GM04504 (cell line): Measurements from ENCODE around the gene ETFA.

Experiments used
- DNase-seq: peaks from one replicate; pipeline ENCODE4 v3.0.0-alpha.2; 2012; ENCODE audit warnings: low read depth

The ETFA gene

GRCh38 chr15:76215634-76216033 is 95.6 kb downstream of the ETFA start:
- DNase-seq: no peak

GRCh38 chr15:76209942-76210341 is 101.3 kb downstream of the ETFA start:
- DNase-seq: no peak

DNA sequence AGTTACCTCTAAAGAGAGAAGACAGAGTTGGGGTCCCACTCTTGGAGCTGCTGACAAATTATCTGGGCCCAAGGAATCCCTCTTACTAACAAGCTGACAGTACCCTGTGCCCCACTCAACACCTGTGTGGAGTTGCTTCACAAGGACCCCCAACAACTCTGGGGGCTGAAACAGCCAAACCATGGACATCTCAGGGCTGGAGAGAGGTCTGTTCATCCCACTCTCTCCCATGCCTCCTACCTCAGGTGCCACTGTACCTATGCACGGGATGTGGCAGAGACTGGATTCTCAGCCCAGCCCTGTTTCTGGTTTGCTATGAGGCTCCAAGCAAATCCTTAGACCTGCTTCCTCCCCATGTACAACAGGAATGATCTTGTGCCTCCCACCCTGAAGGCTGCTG is 101.7 kb downstream of the ETFA start:
- no peak for DNase-seq

GRCh38 chr15:76208786-76209424 is 102.4 kb downstream of the ETFA start:
- no peak for DNase-seq

DNA sequence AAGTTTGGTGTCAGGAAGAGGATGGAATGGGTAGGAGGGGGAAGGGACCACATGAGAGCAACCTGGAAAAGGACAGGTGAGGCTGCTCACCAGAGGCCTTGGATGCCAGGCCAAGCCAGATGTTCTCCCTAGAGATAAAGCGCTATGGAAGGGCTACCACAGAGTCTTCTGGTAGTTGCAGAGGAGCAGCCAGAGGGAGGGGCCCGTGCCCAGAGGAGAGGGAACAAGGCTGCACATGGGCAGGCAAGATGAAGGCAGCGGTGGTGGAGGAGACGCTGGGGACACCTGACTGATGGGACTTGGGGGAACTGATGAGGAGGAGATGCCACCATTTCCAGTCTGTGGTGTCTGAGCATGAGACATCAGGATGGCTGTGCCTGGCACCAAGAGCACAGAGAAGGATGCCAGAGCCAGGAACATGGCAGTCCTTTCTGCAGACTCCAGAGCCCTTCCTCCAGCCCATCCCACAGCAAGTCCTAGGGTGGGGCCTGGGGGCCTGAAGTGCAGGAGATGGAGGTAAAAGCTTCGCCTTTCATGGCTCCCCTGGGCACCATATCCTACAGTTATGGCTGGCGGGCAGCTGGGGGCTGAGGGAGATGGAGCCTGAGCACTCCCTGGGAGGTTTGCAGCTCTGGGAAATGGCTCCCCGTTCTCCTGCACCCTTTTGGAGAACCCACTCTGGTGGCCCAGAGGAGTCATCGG is 103.0 kb downstream of the ETFA start:
- DNase-seq: no peak

DNA sequence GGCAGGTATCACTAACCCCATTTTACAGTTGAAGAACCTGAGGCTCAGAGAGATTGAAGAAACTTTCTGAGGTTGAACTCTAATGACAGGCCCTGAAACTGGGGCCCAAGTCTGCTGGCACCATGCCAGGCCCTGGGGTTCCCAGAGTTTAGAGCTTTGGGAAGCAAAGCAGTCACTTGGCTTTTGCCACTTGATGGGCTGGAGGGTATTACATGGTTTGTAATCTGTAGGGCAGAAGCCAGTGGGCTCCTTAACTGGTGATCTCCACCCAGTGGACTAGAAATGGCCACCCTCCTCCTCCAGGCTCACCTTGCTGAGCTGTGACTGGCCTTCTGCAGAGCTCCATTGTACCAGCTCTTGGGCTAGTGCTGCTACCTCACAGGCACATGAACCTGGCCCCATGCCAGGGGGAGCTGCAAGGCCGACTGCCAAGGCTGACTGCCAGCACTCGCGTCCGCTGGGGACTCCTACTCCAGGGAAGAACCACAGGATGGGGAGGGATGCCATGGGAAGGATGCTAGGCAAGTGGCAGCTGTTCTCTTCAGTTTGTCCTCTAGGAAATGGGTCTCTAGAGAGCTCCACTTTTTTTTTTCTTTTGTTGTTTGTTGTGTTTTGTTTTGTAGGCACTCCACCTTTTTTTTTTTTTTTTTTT is 104.8 kb downstream of the ETFA start:
- DNase-seq: no peak

GRCh38 chr15:76204916-76205460 is 106.3 kb downstream of the ETFA start:
- no peak for DNase-seq

- no peak for DNase-seq
Measured at GRCh38 chr15:76204109-76204845, 107.0 kb downstream of the ETFA start.

GRCh38 chr15:76203346-76204108 is 107.7 kb downstream of the ETFA start:
- no peak for DNase-seq

DNA sequence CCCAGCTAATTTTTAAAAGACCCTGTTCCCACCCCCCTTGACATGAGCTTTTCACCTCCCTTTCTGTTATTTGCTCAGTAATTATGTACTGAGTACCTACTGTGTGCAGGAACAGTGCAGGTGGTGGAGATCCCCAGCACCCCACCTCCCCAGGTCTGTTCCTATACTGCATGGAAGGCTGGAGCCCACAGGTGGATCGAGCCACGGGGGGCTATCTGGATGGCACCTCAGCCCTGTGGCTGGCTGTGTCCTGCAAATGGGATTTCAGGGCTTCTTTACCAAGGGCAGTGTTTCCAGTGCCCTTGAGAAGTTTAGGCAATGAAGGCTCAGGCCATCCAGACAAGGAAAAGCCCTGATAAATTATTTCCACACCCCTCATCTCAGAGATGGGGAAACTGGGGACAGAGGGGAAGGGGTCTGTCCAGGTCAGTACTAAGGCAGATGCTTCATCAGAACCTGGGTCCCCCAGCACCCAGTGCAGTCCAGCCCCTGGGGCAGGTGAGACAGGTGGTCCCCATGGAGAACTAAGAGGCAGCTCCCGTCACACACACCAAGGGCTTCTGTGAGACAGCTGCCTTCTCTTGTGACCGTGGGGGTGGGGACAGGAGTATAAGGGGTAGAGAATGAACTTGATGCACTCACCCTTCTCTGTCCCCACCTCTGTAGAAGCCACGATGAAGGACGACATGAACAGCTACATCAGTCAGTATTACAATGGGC is 109.6 kb downstream of the ETFA start:
- DNase-seq: no peak

- no peak for DNase-seq
Measured at GRCh38 chr15:76200641-76201105, 110.6 kb downstream of the ETFA start.

GRCh38 chr15:76200083-76200465 is 111.2 kb downstream of the ETFA start:
- DNase-seq: no peak

DNA sequence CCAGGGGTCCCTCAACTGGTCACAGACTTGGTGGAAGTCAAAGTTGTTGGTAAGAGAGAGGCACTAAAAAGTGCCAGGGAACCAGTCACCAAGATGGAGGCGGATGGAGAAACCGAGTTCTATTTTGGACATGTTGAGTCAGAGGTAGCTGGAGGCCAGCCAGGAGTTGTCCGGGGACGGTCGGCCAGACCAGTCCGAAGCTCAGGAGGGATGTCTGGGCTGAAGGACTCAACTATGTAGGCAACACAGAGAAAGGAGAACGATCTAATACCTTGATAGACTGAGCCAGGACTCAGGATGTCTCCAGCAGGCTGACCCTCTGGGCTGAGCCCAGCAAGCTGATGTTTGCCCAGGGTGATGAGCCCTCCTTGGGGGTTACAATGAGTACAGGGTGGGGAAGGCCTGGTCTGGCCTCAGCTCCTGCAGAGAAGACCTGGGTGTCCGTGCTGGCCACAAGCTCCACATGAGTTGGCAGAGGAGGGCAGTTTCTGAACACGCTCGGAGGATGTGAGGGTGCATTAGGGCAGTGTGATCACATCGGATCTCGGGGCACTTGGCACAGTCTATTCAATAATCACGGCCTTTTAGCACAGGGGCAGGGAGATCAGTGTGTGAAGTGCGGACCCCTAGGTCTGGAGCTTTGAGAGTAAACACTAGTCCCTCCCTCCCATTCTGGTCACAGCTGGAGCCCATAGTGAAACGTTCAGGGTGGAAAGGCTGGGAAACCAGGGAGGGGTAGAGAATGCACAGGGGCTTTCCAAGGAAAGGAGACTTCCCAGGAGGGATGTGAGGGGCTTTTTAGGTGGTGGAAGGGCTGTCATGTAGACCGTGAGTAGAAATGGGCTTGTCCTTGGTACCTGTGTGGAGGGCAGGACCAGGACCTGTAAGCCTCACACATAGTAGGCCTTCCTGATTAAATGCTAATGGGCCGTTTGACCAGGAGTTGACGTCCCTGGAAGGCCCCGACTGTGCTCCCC is 111.9 kb downstream of the ETFA start:
- DNase-seq: peak; percentile 62

DNA sequence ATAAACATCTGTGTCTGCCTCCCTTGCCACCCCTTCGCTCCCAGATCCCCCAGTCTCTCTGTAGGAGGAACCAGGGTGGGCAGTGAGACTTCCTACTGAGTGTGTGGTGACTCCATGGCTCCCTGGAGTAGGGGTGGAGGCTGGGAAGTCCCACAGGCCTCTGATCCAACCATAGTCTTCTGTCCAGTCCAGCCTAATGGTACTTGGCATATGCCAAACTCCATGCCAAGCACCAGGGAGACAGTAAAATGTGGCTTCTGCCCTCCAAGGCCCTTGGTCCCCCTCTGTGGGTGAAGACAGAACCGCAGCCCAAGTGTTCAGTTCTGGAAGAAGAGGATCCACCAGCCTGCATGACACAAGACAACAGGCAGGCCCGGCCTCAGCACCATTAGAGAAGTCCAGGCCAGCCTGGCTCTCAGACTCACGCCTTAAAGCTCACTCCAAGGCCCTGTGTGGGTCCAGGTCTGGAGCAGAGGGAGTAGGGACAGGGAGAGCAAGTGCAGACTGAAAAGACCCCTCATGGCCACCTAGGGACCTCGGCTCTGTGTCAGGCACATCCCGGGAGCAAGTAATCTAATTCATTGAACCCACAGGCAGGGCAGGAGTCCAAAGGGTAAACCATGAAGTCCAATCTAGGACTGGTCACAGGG is 112.7 kb downstream of the ETFA start:
- DNase-seq: no peak

GRCh38 chr15:76197703-76198455 is 113.4 kb downstream of the ETFA start:
- no peak for DNase-seq

DNA sequence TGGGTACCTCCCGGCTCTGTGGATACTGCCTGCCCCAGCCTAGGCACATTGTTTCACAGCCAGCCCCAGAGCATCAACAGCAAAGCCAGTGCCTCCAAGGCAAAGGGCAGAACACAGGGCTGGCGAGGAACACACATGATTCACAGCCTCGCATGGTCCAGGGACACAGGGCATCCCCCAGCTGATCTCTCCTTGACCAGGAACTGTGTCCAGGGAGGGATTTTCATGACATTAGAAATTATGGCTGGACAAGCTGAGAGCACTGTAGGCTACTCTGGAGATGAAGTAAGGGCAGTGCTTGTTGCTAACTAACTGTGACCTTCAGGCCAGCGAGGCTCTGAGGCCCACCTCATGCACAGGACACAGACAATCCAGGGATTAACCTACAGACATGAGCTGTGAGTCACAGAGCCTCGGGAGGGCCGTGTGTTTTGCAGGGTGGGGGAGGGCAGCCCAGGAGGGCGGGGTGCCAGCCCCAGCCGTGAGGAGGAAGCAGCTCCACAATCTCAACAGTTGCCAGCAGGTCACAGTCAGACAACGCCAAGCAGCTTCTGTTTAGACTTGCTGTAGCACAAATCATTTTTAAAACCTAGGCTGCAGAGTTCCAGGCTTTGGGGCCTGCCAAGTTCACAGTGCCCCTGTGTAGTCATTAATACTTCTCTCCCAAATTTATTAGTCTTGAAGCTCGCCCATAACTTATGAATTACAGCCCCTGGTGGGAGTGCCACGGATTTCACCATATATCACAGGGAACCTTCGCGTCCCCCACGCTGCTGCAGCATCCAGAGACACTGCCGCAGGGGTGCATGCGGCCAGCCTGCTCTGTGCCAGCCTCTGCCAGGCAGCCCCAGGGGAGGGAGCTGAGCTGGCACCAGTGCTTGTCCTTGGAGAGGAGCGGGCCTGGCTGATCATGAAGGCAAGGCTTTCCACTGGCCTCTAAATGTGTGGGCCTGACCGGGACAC is 114.7 kb downstream of the ETFA start:
- DNase-seq: peak; percentile 84
